Pons (tissue), 1 donor: Measurements from ENCODE around the gene NFIA.
"Not testable (repeated sequence)": the region's sequence is repeated elsewhere in the genome, so short reads cannot be mapped to it uniquely, and the experiment has no call there.

Experiments
- DNase-seq: peaks from one replicate; pipeline ENCODE4 v3.0.0-alpha.2; 2016; ENCODE audit warnings: low spot score

The NFIA gene

GRCh38 chr1:61453111-61453961 is 371.0 kb downstream of the NFIA start:
- DNase-seq: peak; percentile 96

DNA sequence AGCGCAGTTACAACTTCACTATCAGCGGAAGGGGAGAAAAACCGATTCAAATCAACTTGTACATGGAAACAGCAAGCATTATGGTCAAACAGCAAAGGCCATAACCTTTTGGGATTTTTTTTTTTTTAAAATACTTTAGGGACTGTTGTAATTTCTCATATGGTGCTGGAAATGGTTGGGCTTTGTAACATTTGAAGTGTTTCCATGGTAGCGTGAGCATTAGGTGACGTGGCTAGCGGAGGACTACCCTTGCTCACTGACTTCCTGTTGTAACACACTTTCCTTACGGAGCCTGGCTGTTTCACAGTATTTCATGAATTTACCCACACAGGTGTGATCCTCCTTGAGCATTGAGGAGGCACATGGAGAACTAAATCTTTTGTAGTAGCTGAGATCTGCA is 373.0 kb downstream of the NFIA start:
- DNase-seq: no peak

DNA sequence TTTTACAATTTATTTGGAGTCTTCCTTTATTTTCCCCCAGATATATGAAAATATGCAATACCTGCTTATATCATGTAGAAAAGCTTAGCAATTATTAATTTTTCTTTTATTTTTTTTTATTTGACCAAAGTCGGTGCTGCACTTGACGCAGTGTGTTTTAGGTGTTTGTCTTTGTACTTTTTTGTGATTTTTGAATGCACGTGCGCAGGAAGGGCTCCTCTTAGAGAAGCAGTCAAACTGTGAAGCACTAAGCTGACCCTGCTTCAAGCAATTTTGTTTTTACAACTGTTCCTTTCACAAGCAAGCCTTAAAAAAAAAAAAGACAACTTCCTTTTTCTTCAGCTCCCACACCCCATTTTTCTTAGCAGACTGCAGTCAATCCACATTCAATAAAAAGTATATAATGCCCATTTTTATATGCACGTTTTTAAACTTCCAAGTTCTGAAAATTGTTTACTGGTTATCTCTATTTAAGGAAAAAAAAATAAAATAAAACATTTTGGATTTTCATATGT is 375.2 kb downstream of the NFIA start:
- no peak for DNase-seq

GRCh38 chr1:61459345-61459744 is 377.0 kb downstream of the NFIA start:
- no peak for DNase-seq

DNA sequence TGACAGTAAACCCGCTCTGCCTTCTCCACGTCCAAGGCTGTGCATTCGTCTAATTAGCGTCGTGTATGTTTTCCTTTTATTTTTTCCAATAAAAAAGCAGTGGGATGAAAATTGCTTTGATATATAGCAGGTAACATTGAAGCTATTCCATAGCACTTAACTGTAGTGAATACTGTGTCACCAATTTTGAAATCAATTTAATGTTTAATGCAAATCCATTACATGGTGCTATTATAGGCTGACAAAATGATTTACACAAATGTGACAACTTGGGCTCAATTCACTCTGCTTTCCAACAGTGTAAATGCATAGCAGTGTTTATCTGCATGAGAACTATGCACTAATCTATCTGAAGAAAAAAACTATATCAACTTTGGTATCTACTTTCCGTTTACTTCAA is 377.8 kb downstream of the NFIA start:
- DNase-seq: no peak

GRCh38 chr1:61461406-61462384 is 379.3 kb downstream of the NFIA start:
- no peak for DNase-seq

DNA sequence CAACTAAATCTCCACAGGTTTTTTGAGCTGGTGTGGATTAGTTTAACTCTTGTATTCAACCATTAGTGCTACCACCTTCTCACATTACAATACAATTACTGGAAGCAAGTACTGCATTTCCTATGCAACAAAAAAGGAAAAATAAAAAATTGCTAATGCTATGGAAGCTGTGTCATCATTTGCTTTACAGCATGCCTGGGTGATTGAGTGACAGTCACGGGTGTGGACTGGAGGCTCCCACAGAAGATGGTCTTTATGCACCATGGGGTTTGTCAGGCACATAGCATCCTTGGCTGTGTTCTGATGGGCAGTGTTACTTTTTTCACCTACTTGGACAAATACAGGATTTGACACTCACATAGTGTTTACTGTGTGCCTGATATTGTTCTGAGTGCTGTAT is 380.3 kb downstream of the NFIA start:
- no peak for DNase-seq

DNA sequence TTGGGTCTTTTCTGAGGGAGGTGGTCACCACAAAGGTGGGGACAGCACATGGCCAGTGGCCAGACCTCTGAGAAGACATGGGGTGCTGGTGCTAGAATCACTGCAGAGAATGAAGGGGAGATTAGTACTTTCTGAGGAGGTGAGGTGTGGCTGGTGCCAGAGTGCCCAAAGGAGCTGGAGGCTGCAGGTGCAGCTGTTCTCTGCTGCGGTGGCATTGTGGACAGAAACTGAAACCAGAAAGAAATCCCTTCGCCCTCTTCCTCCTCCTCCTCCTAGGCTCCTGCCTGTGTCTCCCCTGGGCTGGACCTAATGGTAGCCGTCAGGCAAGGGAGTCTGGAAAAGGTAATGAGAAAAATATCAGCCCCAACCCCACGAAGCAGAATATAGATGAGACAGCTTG is 380.9 kb downstream of the NFIA start:
- no peak for DNase-seq

- not testable (repeated sequence) for DNase-seq
Measured at GRCh38 chr1:61467836-61468235, 385.5 kb downstream of the NFIA start.

GRCh38 chr1:61469365-61469764 is 387.0 kb downstream of the NFIA start:
- DNase-seq: no peak

- DNase-seq: no peak
Measured at GRCh38 chr1:61472876-61473275, 390.5 kb downstream of the NFIA start.

DNA sequence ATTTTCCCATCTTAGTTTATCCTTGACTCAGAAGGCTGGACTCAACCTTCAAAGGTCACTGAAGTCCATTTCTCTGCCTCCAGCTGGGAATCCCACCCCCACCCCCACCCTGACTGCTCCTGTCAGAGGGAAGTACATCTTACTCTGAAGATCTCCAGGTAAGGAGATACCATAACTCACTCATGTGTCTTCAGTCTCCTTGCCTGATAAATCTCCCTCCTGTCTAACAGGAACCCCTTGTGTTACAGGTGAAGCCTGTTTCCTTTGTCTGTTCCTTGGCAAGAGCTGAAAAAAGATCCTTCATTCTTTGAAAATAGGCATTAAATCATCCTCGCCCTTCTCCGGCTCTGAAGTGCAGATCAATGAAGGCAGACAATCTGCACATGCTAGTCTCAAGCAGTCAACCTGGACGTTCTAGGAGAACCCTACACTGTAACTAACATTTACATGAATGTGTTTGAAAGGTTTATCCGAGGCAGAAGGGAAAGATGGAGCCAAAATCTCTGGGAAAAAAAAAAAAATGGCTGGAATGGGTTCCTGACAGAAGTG is 392.0 kb downstream of the NFIA start:
- no peak for DNase-seq

- DNase-seq: no peak
Measured at GRCh38 chr1:61474963-61475362, 392.6 kb downstream of the NFIA start.

GRCh38 chr1:61477301-61477700 is 394.9 kb downstream of the NFIA start:
- DNase-seq: no peak

GRCh38 chr1:61480273-61480935 is 398.0 kb downstream of the NFIA start:
- no peak for DNase-seq

DNA sequence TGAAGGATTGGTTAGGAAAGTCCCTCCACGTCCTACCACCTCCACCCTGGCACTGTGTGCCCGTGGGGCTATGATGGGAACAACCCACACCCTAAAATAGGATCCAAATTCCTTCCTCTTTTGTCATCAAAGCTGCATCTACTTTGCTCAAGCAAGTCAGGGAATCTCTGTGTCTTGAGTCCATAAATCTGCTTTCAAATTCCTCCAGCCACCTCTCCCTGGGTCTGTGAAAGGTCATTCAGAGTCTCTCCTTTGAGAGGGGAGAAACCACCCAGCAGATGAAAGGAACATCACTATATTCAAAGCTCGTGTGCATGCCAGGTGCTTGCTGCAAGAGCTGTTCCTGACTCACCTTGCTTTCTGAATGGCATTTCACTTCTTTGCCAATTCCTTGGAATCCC is 399.0 kb downstream of the NFIA start:
- no peak for DNase-seq

GRCh38 chr1:61482170-61482734 is 399.9 kb downstream of the NFIA start:
- no peak for DNase-seq

DNA sequence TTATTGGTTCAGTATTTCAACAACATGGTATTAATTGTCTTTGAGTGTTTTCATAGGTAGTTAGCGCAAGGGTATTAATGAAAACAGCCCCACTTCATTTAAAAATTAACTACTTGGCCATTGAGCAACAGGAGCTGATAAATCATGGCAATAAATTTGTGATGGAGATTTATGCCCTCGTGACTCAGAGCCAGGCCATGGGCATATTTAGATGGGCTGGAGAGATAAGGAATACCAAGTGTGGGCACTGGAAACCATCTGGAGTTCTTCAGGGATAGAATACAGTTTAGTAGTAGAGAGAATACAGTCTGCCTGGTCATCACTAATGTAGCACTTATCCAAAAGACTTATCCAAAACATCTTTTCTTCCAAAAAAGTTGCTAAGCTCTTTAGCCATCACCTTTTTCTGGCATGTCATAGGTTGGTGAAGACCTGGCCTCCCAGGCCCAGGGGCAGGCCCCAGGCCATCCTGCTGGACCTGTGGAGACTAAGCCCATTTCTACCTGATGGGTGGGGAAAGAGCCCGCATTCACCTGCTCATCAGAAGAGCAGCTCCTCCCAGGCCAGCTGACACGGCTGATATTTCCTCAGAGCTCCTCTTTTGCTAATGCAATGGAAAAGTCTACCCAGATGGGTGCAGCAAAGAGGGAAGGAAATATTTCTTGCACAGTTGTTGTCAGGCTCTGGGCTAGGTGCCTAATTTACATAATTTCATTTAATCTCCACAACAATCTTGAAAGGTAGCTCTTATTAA is 404.6 kb downstream of the NFIA start:
- no peak for DNase-seq

GRCh38 chr1:61487801-61488200 is 405.4 kb downstream of the NFIA start:
- no peak for DNase-seq

- no peak for DNase-seq
Measured at GRCh38 chr1:61490924-61491323, 408.6 kb downstream of the NFIA start.

DNA sequence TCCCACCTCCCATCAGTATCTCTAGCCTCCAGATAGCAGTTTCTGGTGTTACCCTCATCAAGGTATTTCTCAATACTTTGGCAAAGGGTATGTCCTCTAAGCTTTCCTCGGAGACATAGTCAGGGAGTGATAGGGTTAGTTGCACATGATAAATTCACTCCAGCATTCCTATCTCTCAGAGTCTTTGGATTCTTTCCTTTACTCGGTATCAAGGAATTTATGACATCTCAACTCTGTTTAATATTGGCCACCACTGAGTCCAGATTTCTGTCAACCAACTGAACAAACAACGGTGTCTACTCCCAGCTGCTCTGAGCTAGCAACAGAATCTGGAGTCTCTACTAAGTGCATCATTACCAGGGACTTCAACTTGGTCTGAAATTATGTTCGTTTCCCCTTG is 409.1 kb downstream of the NFIA start:
- DNase-seq: no peak
